Osteocyte (in vitro differentiated cells): ENCODE results near the gene GSTM3. TPM values are rescaled to one million over a fixed set of nuclear protein-coding genes. Genes with fewer than 3 reads are reported as not detected.
"Not testable (repeated sequence)": the region's sequence is repeated elsewhere in the genome, so short reads cannot be mapped to it uniquely, and the experiment has no call there.

ENCODE experiments used
- DNase-seq: peaks from one replicate; pipeline ENCODE4 v3.0.0; 2021; ENCODE audit warnings: mixed read lengths; ENCODE audit not compliant: unreplicated experiment; ENCODE audit errors: extremely low spot score
- H3K27ac Mint-ChIP-seq: one replicate; pipeline ENCODE4 v1.8.0; 2021; ENCODE audit warnings: mild to moderate bottlenecking, mixed read lengths; ENCODE audit not compliant: unreplicated experiment
- H3K27me3 Mint-ChIP-seq: one replicate; pipeline ENCODE4 v1.8.0; 2021; ENCODE audit warnings: mixed read lengths; ENCODE audit not compliant: unreplicated experiment
- H3K36me3 Mint-ChIP-seq: one replicate; pipeline ENCODE4 v1.8.0; 2021; ENCODE audit warnings: mixed read lengths; ENCODE audit not compliant: unreplicated experiment
- H3K4me1 Mint-ChIP-seq: one replicate; pipeline ENCODE4 v1.8.0; 2021; ENCODE audit warnings: mixed read lengths; ENCODE audit not compliant: unreplicated experiment
- H3K4me3 Mint-ChIP-seq: one replicate; pipeline ENCODE4 v1.8.0; 2021; ENCODE audit warnings: mild to moderate bottlenecking, moderate library complexity, mixed read lengths; ENCODE audit not compliant: unreplicated experiment
- H3K9me3 Mint-ChIP-seq: one replicate; pipeline ENCODE4 v1.8.0; 2021; ENCODE audit warnings: mixed read lengths; ENCODE audit not compliant: unreplicated experiment
- CTCF ChIP-seq: fragments of 200-600 bp; sonication (generic); IDR thresholded peaks from 2 replicates; pipeline ENCODE4 v1.5.0; 2021; ENCODE audit warnings: antibody characterized with exemption, mild to moderate bottlenecking, moderate library complexity
- total RNA-seq: library from RNA; stranded (reverse); gene quantifications from 2 replicates; pipeline ENCODE4 v1.2.1, GENCODE V29; 2021

GSTM3 gene
- total RNA-seq, 1 donor from 2014 or later = 41.4 TPM

GRCh38 chr1:109750241-109750882 lies 9.5 kb upstream of the GSTM3 start:
- peaks cover 4% of the 10 kb centered on the region for H3K4me1 Mint-ChIP-seq
- no peak for TF ChIP-seq CTCF
- DNase-seq = peak; percentile 73
- H3K9me3 Mint-ChIP-seq = no peaks in the 10 kb centered on the region
- H3K4me3 Mint-ChIP-seq = no peak overlapping the region
- H3K27ac Mint-ChIP-seq = no peak overlapping the region
- no peaks in the 10 kb centered on the region for H3K36me3 Mint-ChIP-seq
- peaks cover 14% of the 10 kb centered on the region for H3K27me3 Mint-ChIP-seq

GRCh38 chr1:109749221-109749620 lies 8.4 kb upstream of the GSTM3 start:
- no peak overlapping the region for H3K27ac Mint-ChIP-seq
- H3K4me3 Mint-ChIP-seq = no peak overlapping the region
- peaks cover 22% of the 10 kb centered on the region for H3K27me3 Mint-ChIP-seq
- DNase-seq = no peak
- no peaks in the 10 kb centered on the region for H3K9me3 Mint-ChIP-seq
- no peaks in the 10 kb centered on the region for H3K36me3 Mint-ChIP-seq
- peaks cover 4% of the 10 kb centered on the region for H3K4me1 Mint-ChIP-seq
- TF ChIP-seq CTCF = no peak

- not testable (repeated sequence) for H3K27ac Mint-ChIP-seq, H3K9me3 Mint-ChIP-seq, H3K4me1 Mint-ChIP-seq, H3K36me3 Mint-ChIP-seq, H3K4me3 Mint-ChIP-seq
- DNase-seq = peak; percentile 57
- H3K27me3 Mint-ChIP-seq = peaks cover 24% of the 10 kb centered on the region
These were observed 7.5 kb upstream of the GSTM3 start for GRCh38 chr1:109748311-109748710.

GRCh38 chr1:109739738-109740614 lies 862 bp downstream of the GSTM3 start:
- peak overlapping the region; percentile 84 for H3K4me3 Mint-ChIP-seq
- peak overlapping the region; percentile 90 for H3K27ac Mint-ChIP-seq

GRCh38 chr1:109733236-109733870 lies 7.5 kb downstream of the GSTM3 start:
- DNase-seq = peak; percentile 42
- no peak for TF ChIP-seq CTCF
- Mint-ChIP-seq H3K36me3 (peaks cover 13% of the 10 kb centered on the region), H3K4me3 (no peak overlapping the region), H3K9me3 (no peaks in the 10 kb centered on the region), H3K27me3 (peaks cover 2% of the 10 kb centered on the region), H3K4me1 (peaks cover 7% of the 10 kb centered on the region), H3K27ac (no peak overlapping the region)

More at GRCh38 chr1:109739738-109740614, 862 bp downstream of the GSTM3 start:
- peaks cover 10% of the 10 kb centered on the region for H3K36me3 Mint-ChIP-seq
- DNase-seq = peak; percentile 93
- no peaks in the 10 kb centered on the region for H3K9me3 Mint-ChIP-seq
- H3K27me3 Mint-ChIP-seq = peaks cover 14% of the 10 kb centered on the region
- H3K4me1 Mint-ChIP-seq = peaks cover 13% of the 10 kb centered on the region
- no peak for TF ChIP-seq CTCF
